ENCODE measurements around the gene ATP10A. TPM values are rescaled to one million over a fixed set of nuclear protein-coding genes. Genes with fewer than 3 reads are reported as not detected.

Gene ATP10A
- total RNA-seq, 1 donor from 2014 or later, result not detected

- H3K27me3 Mint-ChIP-seq, result peaks cover 16% of the 10 kb centered on the region
- H3K4me1 Mint-ChIP-seq, result peaks cover 49% of the 10 kb centered on the region
- no peaks in the 10 kb centered on the region for H3K36me3 Mint-ChIP-seq (ENCODE audit: low read depth)
- no peak for ATAC-seq (ENCODE audit: low read depth)
- no peak for TF ChIP-seq CTCF (IDR thresholded peaks at IDR 0.05)
- ChIA-PET POLR2A (no interaction called here), CTCF (no interaction called here)
- no peaks in the 10 kb centered on the region for H3K9me3 Mint-ChIP-seq
- H3K27ac Mint-ChIP-seq, result no peak overlapping the region
- no peak overlapping the region for H3K4me3 Mint-ChIP-seq
- intact Hi-C loops (cut with micrococcal nuclease), result no loop called here
- DNase-seq, result no peak
Observed at GRCh38 chr15:25846377-25846776, 16.8 kb downstream of the ATP10A start.

- intact Hi-C loops (cut with micrococcal nuclease), result no loop called here
Observed at GRCh38 chr15:25844981-25845680, 18.0 kb downstream of the ATP10A start.

GRCh38 chr15:25844542-25844941, 18.6 kb downstream of the ATP10A start:
- no peaks in the 10 kb centered on the region for H3K9me3 Mint-ChIP-seq
- ChIA-PET POLR2A (no interaction called here), CTCF (no interaction called here)
- intact Hi-C loops (cut with micrococcal nuclease), result no loop called here
- peaks cover 25% of the 10 kb centered on the region for H3K27me3 Mint-ChIP-seq
- H3K27ac Mint-ChIP-seq, result no peak overlapping the region
- no peak for TF ChIP-seq CTCF (IDR thresholded peaks at IDR 0.05)
- DNase-seq (no peak), ATAC-seq (ENCODE audit: low read depth) (no peak)
- no peak overlapping the region for H3K4me3 Mint-ChIP-seq
- no peaks in the 10 kb centered on the region for H3K36me3 Mint-ChIP-seq (ENCODE audit: low read depth)
- peaks cover 33% of the 10 kb centered on the region for H3K4me1 Mint-ChIP-seq

More at GRCh38 chr15:25844981-25845680, 18.0 kb downstream of the ATP10A start:
- Mint-ChIP-seq H3K27ac (no peak overlapping the region), H3K4me1 (peaks cover 39% of the 10 kb centered on the region), H3K36me3 (ENCODE audit: low read depth) (no peaks in the 10 kb centered on the region), H3K4me3 (no peak overlapping the region), H3K9me3 (no peaks in the 10 kb centered on the region), H3K27me3 (peaks cover 20% of the 10 kb centered on the region)
- CTCF ChIA-PET, result no interaction called here
- no peak for DNase-seq
- TF ChIP-seq CTCF (IDR thresholded peaks at IDR 0.05), result no peak
- POLR2A ChIA-PET, result no interaction called here
- no peak for ATAC-seq (ENCODE audit: low read depth)

GRCh38 chr15:25844076-25844475, 19.1 kb downstream of the ATP10A start:
- Mint-ChIP-seq H3K4me3 (no peak overlapping the region), H3K36me3 (ENCODE audit: low read depth) (no peaks in the 10 kb centered on the region), H3K27ac (no peak overlapping the region), H3K9me3 (no peaks in the 10 kb centered on the region), H3K27me3 (peaks cover 28% of the 10 kb centered on the region), H3K4me1 (peaks cover 29% of the 10 kb centered on the region)
- POLR2A ChIA-PET, result no interaction called here
- CTCF ChIA-PET, result no interaction called here
- intact Hi-C loops (cut with micrococcal nuclease), result no loop called here
- no peak for TF ChIP-seq CTCF (IDR thresholded peaks at IDR 0.05)
- ATAC-seq (ENCODE audit: low read depth) (no peak), DNase-seq (no peak)

GRCh38 chr15:25839638-25840156, 23.4 kb downstream of the ATP10A start:
- TF ChIP-seq CTCF (IDR thresholded peaks at IDR 0.05), result no peak
- Mint-ChIP-seq H3K4me3 (no peak overlapping the region), H3K27me3 (peaks cover 28% of the 10 kb centered on the region), H3K36me3 (ENCODE audit: low read depth) (no peaks in the 10 kb centered on the region), H3K27ac (no peak overlapping the region), H3K9me3 (no peaks in the 10 kb centered on the region), H3K4me1 (peaks cover 10% of the 10 kb centered on the region)
- ATAC-seq (ENCODE audit: low read depth) (no peak), DNase-seq (no peak)
- CTCF ChIA-PET, result no interaction called here
- intact Hi-C loops (cut with micrococcal nuclease), result no loop called here
- POLR2A ChIA-PET, result interaction anchor here (0.6 kb wide), 1 partner anchor 14 kb away, joined by 3 read pairs; no protein-coding TSS in a partner anchor

Measured in activated B cell treated with CpG ODN at 0.5 μM for 24 hours (primary cell).